GM12878 (cell line): Measurements from ENCODE around the gene OGFRL1. TPM values are rescaled to one million over a fixed set of nuclear protein-coding genes. Genes with fewer than 3 reads are reported as not detected.

Source experiments
- ATAC-seq: fragments of 200-7000 bp; cut with Tn5 transposase; 3 replicates; pipeline ENCODE4 v1.9.1; 2020; ENCODE audit warnings: mild to moderate bottlenecking, moderate library complexity
- BruUV-seq: library from RNA; stranded (reverse); fragments of 400-500 nt; replicated peaks from 2 replicates; lab custom pipeline; 2021; lab: Mats Ljungman, UMichigan
- CTCF ChIA-PET: fragments of 300-600 bp; sonication (Branson Sonifier 250); formaldehyde crosslinking; extraction: SDS; loops from one replicate; lab custom pipeline; 2021; ENCODE audit warnings: inconsistent platforms; lab: Yijun Ruan, JAX
- POLR2A ChIA-PET: fragments of 350-600 bp; formaldehyde crosslinking; extraction: SDS; loops from one replicate; lab custom pipeline; 2021; ENCODE audit warnings: inconsistent platforms; lab: Charles Lee
- RAD21 ChIA-PET: fragments of 300-600 bp; sonication (Branson Sonifier 250); formaldehyde crosslinking; loops from one replicate; lab custom pipeline; 2023; ENCODE audit warnings: antibody characterized with exemption; ENCODE audit not compliant: unreplicated experiment; lab: Charles Lee
- SMC1A ChIA-PET: fragments of 300-600 bp; sonication (Branson Sonifier 250); formaldehyde crosslinking; loops from one replicate; lab custom pipeline; 2023; ENCODE audit not compliant: unreplicated experiment, uncharacterized antibody; lab: Charles Lee
- DNase-seq: peaks from one replicate; pipeline ENCODE4 v3.0.0-alpha.2; 2011; ENCODE audit warnings: low read depth, low spot score
- FAIRE-seq: peaks from 3 replicates; lab custom pipeline; 2011; peaks lifted over from hg19 to GRCh38; lab: Jason Lieb, UNC
- H2AFZ ChIP-seq: 2 replicates; pipeline ENCODE4 v1.6.0; 2011; ENCODE audit warnings: low read depth, low read length, control low read depth; ENCODE audit not compliant: control insufficient read depth
- H3K27ac ChIP-seq: 2 replicates; pipeline ENCODE4 v1.5.1; 2011; ENCODE audit warnings: control low read depth; ENCODE audit not compliant: control insufficient read depth, insufficient read depth
- H3K27me3 ChIP-seq, 2 experiments: replicated peaks in 1 of 2; 2 replicates each; pipeline versions ENCODE4 v1.6.0 to v1.6.1; 2011; ENCODE audit warnings: low read length in 1 of 2; ENCODE audit not compliant: control insufficient read depth in 2 of 2, insufficient read depth in 2 of 2
- H3K36me3 ChIP-seq, 2 experiments: 2 replicates each; pipeline ENCODE4 v1.5.1; 2011; ENCODE audit warnings: low read length in 1 of 2; ENCODE audit not compliant: control insufficient read depth in 2 of 2, insufficient read depth in 2 of 2
- H3K4me1 ChIP-seq: 2 replicates; pipeline ENCODE4 v1.6.1; 2011; ENCODE audit warnings: mild to moderate bottlenecking, low read length, moderate library complexity, mixed read lengths; ENCODE audit not compliant: control insufficient read depth, insufficient read depth
- H3K4me2 ChIP-seq: 2 replicates; pipeline ENCODE4 v1.6.0; 2011; ENCODE audit warnings: control low read depth; ENCODE audit not compliant: control insufficient read depth, insufficient read depth
- H3K4me3 ChIP-seq: fragments of 200-600 bp; sonication (generic); 2 replicates; pipeline ENCODE4 v1.5.1; 2016
- H3K79me2 ChIP-seq: 2 replicates; pipeline ENCODE4 v1.6.0; 2011; ENCODE audit warnings: low read length; ENCODE audit not compliant: control insufficient read depth, insufficient read depth
- H3K9ac ChIP-seq: 2 replicates; pipeline ENCODE4 v1.8.0; 2011; ENCODE audit warnings: low read length, control low read depth, mixed read lengths; ENCODE audit not compliant: control insufficient read depth, insufficient read depth
- H3K9me3 ChIP-seq: replicated peaks from 3 replicates; pipeline ENCODE4 v1.5.1; 2011; ENCODE audit warnings: mild to moderate bottlenecking, low read length; ENCODE audit not compliant: control insufficient read depth, insufficient read depth
- H4K20me1 ChIP-seq: 2 replicates; pipeline ENCODE4 v1.6.0; 2011; ENCODE audit not compliant: control insufficient read depth, insufficient read depth
- BHLHE40 ChIP-seq, 2 experiments: fragments of 450-650 bp in 1 of 2; IDR thresholded peaks; 2 replicates each; pipeline ENCODE4 v1.6.1; 2011 to 2017; ENCODE audit warnings: low read depth in 2 of 2, borderline replicate concordance in 1 of 2, improper control_type of control experiment in 1 of 2, low read length in 1 of 2, mild to moderate bottlenecking in 1 of 2
- CHD4 ChIP-seq: fragments of 200-600 bp; sonication (generic); IDR thresholded peaks from 2 replicates; pipeline ENCODE4 v1.6.1; 2016; ENCODE audit warnings: mild to moderate bottlenecking
- CUX1 ChIP-seq: IDR thresholded peaks from 2 replicates; pipeline ENCODE4 v1.6.1; 2012; ENCODE audit warnings: improper control_type of control experiment, low read depth, low read length; ENCODE audit not compliant: insufficient replicate concordance
- EP300 ChIP-seq, 2 experiments: fragments of 150-350 bp in 1 of 2; IDR thresholded peaks; 2 replicates each; pipeline ENCODE4 v1.6.1; 2011 to 2012; ENCODE audit warnings: low read depth in 2 of 2, low read length in 2 of 2, borderline replicate concordance in 1 of 2, improper control_type of control experiment in 1 of 2, inconsistent platforms in 1 of 2; ENCODE audit not compliant: control insufficient read depth in 1 of 2
- MAX ChIP-seq: IDR thresholded peaks from 2 replicates; pipeline ENCODE4 v1.6.1; 2012; ENCODE audit warnings: low read depth, low read length, improper control_type of control experiment
- NR2C1 ChIP-seq: fragments of 450-650 bp; IDR thresholded peaks from 2 replicates; pipeline ENCODE4 v1.6.1; 2017; ENCODE audit warnings: antibody characterized with exemption, mild to moderate bottlenecking, moderate library complexity
- PBX3 ChIP-seq: IDR thresholded peaks from 2 replicates; pipeline ENCODE4 v1.6.1; 2011; ENCODE audit warnings: mild to moderate bottlenecking, low read depth, low read length, moderate library complexity; ENCODE audit not compliant: insufficient replicate concordance
- PKNOX1 ChIP-seq: fragments of 450-650 bp; IDR thresholded peaks from 2 replicates; pipeline ENCODE4 v1.6.1; 2016; ENCODE audit warnings: mild to moderate bottlenecking
- POLR2AphosphoS2 ChIP-seq: IDR thresholded peaks from 2 replicates; pipeline ENCODE4 v1.6.1; 2011; ENCODE audit warnings: low read depth, mild to moderate bottlenecking, low read length, improper control_type of control experiment, moderate library complexity
- RUNX3 ChIP-seq: IDR thresholded peaks from 2 replicates; pipeline ENCODE4 v1.6.1; 2012; ENCODE audit warnings: low read length, inconsistent platforms
- SPI1 ChIP-seq: IDR thresholded peaks from 2 replicates; pipeline ENCODE4 v1.6.1; 2011; ENCODE audit warnings: low read depth, mild to moderate bottlenecking, low read length, moderate library complexity, borderline replicate concordance; ENCODE audit not compliant: insufficient read depth
- SREBF1 ChIP-seq: IDR thresholded peaks from 2 replicates; pipeline ENCODE4 v1.6.1; 2012; ENCODE audit warnings: mild to moderate bottlenecking, low read length
- SREBF2 ChIP-seq: IDR thresholded peaks from 2 replicates; pipeline ENCODE4 v1.6.1; 2012; ENCODE audit warnings: mild to moderate bottlenecking, low read length
- SRF ChIP-seq, 2 experiments: IDR thresholded peaks; 2 replicates each; pipeline ENCODE4 v1.6.1; 2011; ENCODE audit warnings: low read depth in 2 of 2, low read length in 2 of 2, mild to moderate bottlenecking in 1 of 2, moderate library complexity in 1 of 2
- ZNF384 ChIP-seq: IDR thresholded peaks from 2 replicates; pipeline ENCODE4 v1.6.1; 2012; ENCODE audit warnings: low read depth, mild to moderate bottlenecking, low read length, improper control_type of control experiment, borderline replicate concordance
- whole genome bisulfite sequencing: methylation state at CpG from one replicate; pipeline ENCODE4 v1.1.6; 2016; ENCODE audit warnings: low lambda C conversion rate; ENCODE audit not compliant: insufficient replicate concordance, insufficient coverage; ENCODE audit errors: missing lambda C conversion rate; 5-methylcytosine and 5-hydroxymethylcytosine counted together
- in situ Hi-C: fragments of 300-500 bp; cut with MboI; formaldehyde crosslinking; loops from 9 replicates; pipeline ENCODE4 v1.14.3; 2018; ENCODE audit warnings: mixed read lengths
- intact Hi-C: fragments of 100-400 bp; cut with micrococcal nuclease; formaldehyde crosslinking; loops from one replicate; pipeline ENCODE4 v1.14.2; 2022; ENCODE audit not compliant: unreplicated experiment
- polyA plus RNA-seq, 11 experiments: library from polyadenylated mRNA; depleted of rRNA in 4 of 11; unstranded in 6 of 11; stranded (reverse) in 5 of 11; fragments of >200 nt; fragmentation: Nextera tagmentation in 4 of 11; fragmentation: Illumina TruSeq in 1 of 11; extraction: Ambion mirVana in 4 of 11; extraction: Trizol in 1 of 11; gene quantifications; 1 replicate in 1 of 11; 2 replicates in 10 of 11; pipeline versions ENCODE4 v1.2.1 to v1.2.3, GENCODE V29; 2011 to 2016; ENCODE audit warnings: inconsistent platforms in 2 of 11, missing spikeins in 2 of 11, low read depth in 1 of 11
- total RNA-seq, 4 experiments: library from RNA; depleted of rRNA in 3 of 4; stranded (reverse); fragments of >200 nt in 3 of 4; fragmentation: Illumina TruSeq in 1 of 4; extraction: Trizol in 1 of 4; gene quantifications; 2 replicates each; pipeline versions ENCODE4 v1.2.1 to v1.2.3, GENCODE V29; 2013 to 2021

The OGFRL1 gene
- total and polyA plus RNA-seq, 10 of the 15 experiments (the other 5 are each of a cell fraction or from before 2014, with no cell fraction given): 0.24 to 5.8 (median 2.3) TPM

- BruUV-seq: no TSS peak
- H3K27me3 ChIP-seq: no peaks in the 10 kb centered on the region
- H4K20me1 ChIP-seq: no peaks in the 10 kb centered on the region
- WGBS: 30% methylated on average over 5 of the region's 5 CpGs
- H3K27ac ChIP-seq: no peak overlapping the region
- no peaks in the 10 kb centered on the region for H3K4me1 ChIP-seq
- SMC1A ChIA-PET: interaction anchor here (1.2 kb wide), 1 partner anchor 11 kb away, joined by 4 read pairs; no protein-coding TSS in a partner anchor
- CTCF ChIA-PET: no interaction called here
- ATAC-seq (no peak), FAIRE-seq (no peak), DNase-seq (no peak)
- H3K79me2 ChIP-seq: no peaks in the 10 kb centered on the region
- H3K4me3 ChIP-seq: no peak overlapping the region
- RAD21 ChIA-PET: interaction anchor here (1.2 kb wide), 1 partner anchor 49 kb away, joined by 3 read pairs; the partner anchor contains the start of gene OGFRL1
- intact Hi-C loops (no loop called here), in situ Hi-C loops (no loop called here)
- no peak overlapping the region for H3K9ac ChIP-seq
- no peak overlapping the region for H3K4me2 ChIP-seq
- H3K36me3 ChIP-seq: no peaks in the 10 kb centered on the region
- no peak overlapping the region for H2AFZ ChIP-seq
- H3K9me3 ChIP-seq: no peaks in the 10 kb centered on the region
- POLR2A ChIA-PET: no interaction called here
- no peak for TF ChIP-seq NR2C1
- no peak for TF ChIP-seq ZNF384
- TF ChIP-seq PKNOX1: no peak
- no peak for TF ChIP-seq SRF (IDR thresholded peaks at IDR 0.05; ENCODE audit: low read depth in 2 of 2, low read length in 2 of 2)
- TF ChIP-seq SREBF1: no peak
- no peak for TF ChIP-seq PBX3
- TF ChIP-seq SREBF2: no peak
- no peak for TF ChIP-seq CUX1
- TF ChIP-seq BHLHE40 (IDR thresholded peaks at IDR 0.05; ENCODE audit: borderline replicate concordance in 1 of 2, low read depth in 2 of 2, low read length in 1 of 2): no peak
- TF ChIP-seq POLR2AphosphoS2: no peak
- TF ChIP-seq CHD4: no peak
- TF ChIP-seq MAX: no peak
- TF ChIP-seq EP300 (IDR thresholded peaks at IDR 0.05; ENCODE audit: borderline replicate concordance in 1 of 2, control insufficient read depth in 1 of 2, low read depth in 2 of 2, low read length in 2 of 2): no peak
- TF ChIP-seq SPI1: no peak
- no peak for TF ChIP-seq RUNX3
Observed at GRCh38 chr6:71239694-71240093, 48.9 kb upstream of the OGFRL1 start.
